Measurements from ENCODE around the gene LPP. TPM values are rescaled to one million over a fixed set of nuclear protein-coding genes. Genes with fewer than 3 reads are reported as not detected.

LPP gene
- total RNA-seq, 3 donors from 2014 or later (not counting 1 experiment from before 2014, with no cell fraction given), result 137 to 163 (median 149) TPM

- intact Hi-C loops (cut with micrococcal nuclease), result loop anchor here (10.0 kb wide), 1 partner anchor 215 kb away; no protein-coding TSS in a partner anchor
Measured at GRCh38 chr3:188740010-188740409, 586.1 kb downstream of the LPP start.

GRCh38 chr3:188742755-188743550 is 589.0 kb downstream of the LPP start:
- Mint-ChIP-seq H3K4me3 (no peak overlapping the region), H3K27me3 (ENCODE audit: low read depth in 2 of 2) (no peaks in the 10 kb centered on the region), H3K9me3 (no peaks in the 10 kb centered on the region), H3K27ac (no peak overlapping the region), H3K4me1 (peaks cover 0 to 12% of the 10 kb centered on the region in 2 donors), H3K36me3 (no peaks in the 10 kb centered on the region)
- no peak for DNase-seq
- Histone ChIP-seq H3K9me3 (ENCODE audit: control insufficient read depth, insufficient read depth, low read length) (no peaks in the 10 kb centered on the region), H3K4me1 (ENCODE audit: control insufficient read depth, insufficient read depth, low read length) (no peaks in the 10 kb centered on the region), H3K27ac (ENCODE audit: low read length) (no peak overlapping the region), H3K27me3 (ENCODE audit: control insufficient read depth, insufficient read depth, low read length) (no peaks in the 10 kb centered on the region), H3K36me3 (ENCODE audit: control insufficient read depth, insufficient read depth, low read length) (no peaks in the 10 kb centered on the region), H3K4me3 (ENCODE audit: low read length) (no peak overlapping the region)
- WGBS (ENCODE audit: insufficient coverage), result 98% methylated on average over 4 of the region's 4 CpGs
- TF ChIP-seq CTCF (IDR thresholded peaks at IDR 0.05), result no peak
- ATAC-seq, result no peak
- intact Hi-C loops (cut with micrococcal nuclease), result loop anchor here (10.0 kb wide), 1 partner anchor 212 kb away; no protein-coding TSS in a partner anchor

More at GRCh38 chr3:188740010-188740409, 586.1 kb downstream of the LPP start:
- H3K27ac ChIP-seq (ENCODE audit: low read length), result no peak overlapping the region
- WGBS (ENCODE audit: insufficient coverage), result 100% methylated on average over 1 of the region's 1 CpG
- H3K27me3 Mint-ChIP-seq (ENCODE audit: low read depth in 2 of 2), result no peaks in the 10 kb centered on the region
- H3K36me3 ChIP-seq (ENCODE audit: control insufficient read depth, insufficient read depth, low read length), result no peaks in the 10 kb centered on the region
- H3K9me3 Mint-ChIP-seq, result no peaks in the 10 kb centered on the region
- H3K9me3 ChIP-seq (ENCODE audit: control insufficient read depth, insufficient read depth, low read length), result no peaks in the 10 kb centered on the region
- H3K4me3 ChIP-seq (ENCODE audit: low read length), result no peak overlapping the region
- DNase-seq, result no peak
- H3K27me3 ChIP-seq (ENCODE audit: control insufficient read depth, insufficient read depth, low read length), result no peaks in the 10 kb centered on the region
- peaks cover 0 to 9% of the 10 kb centered on the region in 2 donors for H3K4me1 Mint-ChIP-seq
- no peaks in the 10 kb centered on the region for H3K36me3 Mint-ChIP-seq
- no peak overlapping the region for H3K27ac Mint-ChIP-seq
- TF ChIP-seq CTCF (IDR thresholded peaks at IDR 0.05), result no peak
- ATAC-seq, result no peak
- H3K4me1 ChIP-seq (ENCODE audit: control insufficient read depth, insufficient read depth, low read length), result no peaks in the 10 kb centered on the region
- H3K4me3 Mint-ChIP-seq, result no peak overlapping the region

GRCh38 chr3:188744166-188744565 is 590.2 kb downstream of the LPP start:
- no peak overlapping the region for H3K27ac Mint-ChIP-seq
- no peaks in the 10 kb centered on the region for H3K36me3 Mint-ChIP-seq
- intact Hi-C loops (cut with micrococcal nuclease), result loop anchor here (10.0 kb wide), 1 partner anchor 211 kb away; no protein-coding TSS in a partner anchor
- peaks cover 3 to 14% of the 10 kb centered on the region in 2 donors for H3K4me1 Mint-ChIP-seq
- no peaks in the 10 kb centered on the region for H3K9me3 Mint-ChIP-seq
- no peak overlapping the region for H3K4me3 Mint-ChIP-seq
- H3K36me3 ChIP-seq (ENCODE audit: control insufficient read depth, insufficient read depth, low read length), result no peaks in the 10 kb centered on the region
- TF ChIP-seq CTCF (IDR thresholded peaks at IDR 0.05), result no peak
- H3K9me3 ChIP-seq (ENCODE audit: control insufficient read depth, insufficient read depth, low read length), result no peaks in the 10 kb centered on the region
- WGBS (ENCODE audit: insufficient coverage), result 100% methylated on average over 2 of the region's 2 CpGs
- no peaks in the 10 kb centered on the region for H3K27me3 Mint-ChIP-seq (ENCODE audit: low read depth in 2 of 2)
- DNase-seq, result no peak
- no peak overlapping the region for H3K27ac ChIP-seq (ENCODE audit: low read length)
- no peak for ATAC-seq
- no peak overlapping the region for H3K4me3 ChIP-seq (ENCODE audit: low read length)
- no peaks in the 10 kb centered on the region for H3K4me1 ChIP-seq (ENCODE audit: control insufficient read depth, insufficient read depth, low read length)
- H3K27me3 ChIP-seq (ENCODE audit: control insufficient read depth, insufficient read depth, low read length), result no peaks in the 10 kb centered on the region
